Effector CD4-positive, alpha-beta T cell (primary cell): ENCODE measurements around the gene IKBKG.
"Not testable (repeated sequence)": the region's sequence is repeated elsewhere in the genome, so short reads cannot be mapped to it uniquely, and the experiment has no call there.

ENCODE experiments used
- DNase-seq: peaks from one replicate; pipeline ENCODE4 v3.0.0-alpha.2; 2020

The IKBKG gene

GRCh38 chrX:154560326-154560725 is 12.9 kb downstream of the IKBKG start:
- DNase-seq, result not testable (repeated sequence)

GRCh38 chrX:154562295-154562694 is 14.9 kb downstream of the IKBKG start:
- DNase-seq, result not testable (repeated sequence)

- DNase-seq, result not testable (repeated sequence)
These were observed 22.9 kb downstream of the IKBKG start for GRCh38 chrX:154570361-154570760.

DNA sequence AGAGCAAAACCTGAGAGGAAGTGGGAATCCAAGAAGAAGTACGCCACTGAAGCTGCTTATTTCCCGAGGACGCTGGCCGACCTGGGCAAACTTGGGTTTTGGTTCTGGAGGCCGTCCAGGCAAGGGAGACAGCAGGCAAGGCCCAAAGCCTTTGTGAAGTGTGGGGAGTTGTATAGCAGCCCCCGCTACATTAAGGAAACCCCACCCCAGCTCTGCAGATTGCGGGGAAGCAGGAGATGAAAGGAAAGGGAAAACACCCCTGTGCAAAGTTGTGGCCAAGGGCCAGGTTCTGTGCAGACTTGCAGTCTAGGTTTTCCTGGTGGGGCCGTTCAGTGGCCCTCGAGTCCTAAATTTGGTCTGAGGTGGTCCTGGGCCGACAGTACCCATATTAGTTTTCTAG is 25.6 kb downstream of the IKBKG start:
- DNase-seq, result not testable (repeated sequence)

DNA sequence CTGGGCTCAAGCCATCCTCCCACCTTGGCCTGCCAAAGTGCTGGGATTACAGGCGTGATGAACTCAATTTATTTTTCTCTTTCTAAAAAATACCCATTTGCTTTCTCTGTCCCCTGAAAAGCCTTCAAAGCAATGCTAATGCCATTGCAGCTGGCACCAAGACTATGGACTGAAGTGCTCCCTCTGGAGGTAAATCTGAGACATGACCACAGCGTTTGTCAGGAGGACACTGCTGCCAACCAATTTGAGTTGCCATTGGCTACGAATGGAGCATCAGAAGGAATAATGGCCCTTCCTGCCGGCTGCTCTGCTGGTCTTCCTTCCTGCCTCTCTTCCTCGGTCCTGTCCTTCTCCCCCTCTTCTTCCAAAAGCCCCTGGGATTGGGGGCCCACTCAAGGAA is 27.7 kb downstream of the IKBKG start:
- DNase-seq, result not testable (repeated sequence)

DNA sequence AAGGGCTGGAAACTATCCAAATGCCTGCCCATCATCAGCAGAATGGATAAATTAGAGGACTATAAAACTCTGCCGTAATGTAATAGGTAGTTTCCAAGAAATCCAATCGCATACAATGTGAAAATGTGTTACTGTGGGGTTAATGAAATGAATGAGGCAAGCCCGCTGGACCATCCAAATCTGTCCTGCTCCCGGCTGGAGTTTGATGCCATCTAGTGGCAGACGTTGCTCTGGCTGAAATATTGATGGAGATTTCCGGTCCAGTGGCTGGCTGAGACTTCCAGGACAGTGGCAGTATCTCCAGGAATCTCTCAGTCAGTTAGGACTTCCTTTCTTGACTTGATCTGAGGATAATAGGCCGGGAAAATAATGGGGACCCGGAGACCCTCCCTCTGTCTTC is 35.6 kb downstream of the IKBKG start:
- DNase-seq, result not testable (repeated sequence)

DNA sequence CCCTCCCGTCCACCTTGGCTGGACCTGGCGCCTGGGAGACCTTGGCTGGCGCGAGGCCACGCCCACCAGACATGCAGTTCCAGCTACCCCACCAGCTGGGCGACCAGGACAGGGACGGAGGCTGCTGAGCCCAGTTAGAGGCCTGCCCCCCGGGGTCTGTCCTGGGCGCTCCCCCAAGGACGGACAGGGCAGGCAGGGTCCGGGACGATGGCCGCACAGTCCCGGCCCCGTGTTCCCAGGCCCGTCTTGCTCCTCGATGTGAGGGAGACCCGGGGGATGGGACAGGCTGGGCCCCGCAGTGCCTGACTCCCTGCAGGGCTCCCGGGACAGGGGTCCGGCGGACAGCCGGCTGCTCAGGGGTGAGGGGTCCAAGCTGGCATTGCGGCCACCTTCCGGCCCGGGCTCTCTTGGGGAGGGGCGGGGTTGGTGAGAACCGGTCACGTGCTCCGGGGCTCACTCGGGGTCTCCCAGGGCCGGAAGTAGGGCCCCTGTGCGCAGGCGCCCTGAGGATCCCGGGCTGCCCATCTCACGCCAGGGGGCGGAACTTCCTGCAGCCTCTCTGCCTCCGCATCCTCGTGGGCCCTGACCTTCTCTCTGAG is 37.3 kb downstream of the IKBKG start, which contains the start of gene CTAG1A:
TSS of gene CTAG1A (plus strand) at position 549 of the 599 bp plus-strand sequence. CDS start 74 bp downstream, outside the sequence.
- not testable (repeated sequence) for DNase-seq

- DNase-seq, result not testable (repeated sequence)
These were observed 43.0 kb downstream of the IKBKG start for GRCh38 chrX:154590415-154590814.

GRCh38 chrX:154592505-154592904 is 45.1 kb downstream of the IKBKG start:
- no peak for DNase-seq

DNA sequence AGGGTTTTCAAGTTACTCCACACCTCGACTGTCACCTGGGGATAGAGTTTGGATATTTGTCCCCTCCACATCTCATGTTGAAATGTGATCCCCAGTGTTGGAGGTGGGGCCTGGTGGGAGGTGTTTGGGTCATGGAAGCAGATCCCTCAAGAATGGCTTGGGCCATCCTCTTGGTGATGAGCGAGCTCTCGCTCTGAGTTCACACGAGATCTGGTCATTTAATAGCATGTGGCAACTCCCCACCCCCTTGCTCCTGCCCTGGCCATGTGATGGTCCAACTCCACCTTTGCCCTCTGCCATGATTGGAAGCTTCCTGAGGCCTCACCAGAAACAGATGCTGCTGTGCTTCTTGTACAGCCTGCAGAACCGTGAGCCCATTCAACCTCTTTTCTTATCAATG is 45.8 kb downstream of the IKBKG start:
- no peak for DNase-seq

- no peak for DNase-seq
These were observed 47.1 kb downstream of the IKBKG start for GRCh38 chrX:154594491-154594890.

GRCh38 chrX:154595559-154596249 is 48.3 kb downstream of the IKBKG start:
- no peak for DNase-seq

- DNase-seq, result no peak
These were observed 49.0 kb downstream of the IKBKG start for GRCh38 chrX:154596290-154596929.

GRCh38 chrX:154597221-154597620 is 49.8 kb downstream of the IKBKG start:
- no peak for DNase-seq

- DNase-seq, result no peak
These were observed 51.2 kb downstream of the IKBKG start for GRCh38 chrX:154598656-154599055.

DNA sequence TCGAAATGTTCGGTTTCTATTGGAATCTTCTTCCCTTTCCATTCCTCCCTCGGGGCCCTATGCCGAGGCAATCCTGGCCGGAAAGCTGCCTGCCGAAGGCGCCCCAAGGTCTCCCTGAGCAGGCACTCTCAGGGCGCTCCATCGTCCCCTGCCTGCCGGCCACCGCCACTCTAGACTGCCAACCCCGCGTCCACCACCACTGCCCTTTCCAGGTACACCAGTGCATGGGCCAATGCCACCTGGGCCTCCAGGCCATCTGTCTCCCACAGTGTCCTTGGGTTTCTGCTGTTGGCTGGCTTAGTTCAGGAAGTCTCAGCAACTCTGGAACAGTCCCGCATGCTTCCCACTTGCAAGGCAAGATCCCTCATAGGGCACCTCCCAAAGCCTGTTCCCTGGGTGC is 52.1 kb downstream of the IKBKG start:
- DNase-seq, result no peak

DNA sequence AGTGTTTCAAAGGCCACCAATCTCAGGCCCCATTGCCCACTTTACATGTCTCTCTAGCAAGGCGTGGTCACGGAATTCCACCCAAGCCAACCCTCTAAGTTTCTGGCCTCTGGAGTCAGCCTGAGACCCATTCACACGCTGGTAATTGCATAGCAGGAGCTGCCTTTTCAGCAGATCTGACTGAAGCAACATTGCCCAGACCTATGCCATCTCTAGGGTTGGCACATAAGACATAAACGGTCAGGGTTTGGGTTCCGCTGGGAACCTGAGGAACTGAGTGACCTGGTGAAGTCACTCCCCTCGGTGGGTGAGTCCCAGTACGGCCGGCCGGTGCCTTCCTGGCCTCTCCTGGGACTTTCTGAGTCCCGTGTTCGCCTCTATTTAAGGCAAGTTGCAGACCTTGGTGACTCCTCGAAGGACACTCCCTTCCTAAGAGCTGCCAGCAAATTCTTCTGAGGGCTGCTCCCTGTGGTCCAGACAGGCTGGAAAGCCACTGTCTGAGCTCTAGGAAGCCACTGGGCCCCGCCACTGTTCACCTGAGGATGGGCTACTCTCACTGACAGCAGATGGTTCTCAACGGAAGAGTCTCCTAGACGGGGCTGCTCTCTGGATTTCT is 53.4 kb downstream of the IKBKG start:
- no peak for DNase-seq

GRCh38 chrX:154602226-154602625 is 54.8 kb downstream of the IKBKG start:
- DNase-seq, result no peak

- DNase-seq, result no peak
These were observed 55.5 kb downstream of the IKBKG start for GRCh38 chrX:154602766-154603437.

DNA sequence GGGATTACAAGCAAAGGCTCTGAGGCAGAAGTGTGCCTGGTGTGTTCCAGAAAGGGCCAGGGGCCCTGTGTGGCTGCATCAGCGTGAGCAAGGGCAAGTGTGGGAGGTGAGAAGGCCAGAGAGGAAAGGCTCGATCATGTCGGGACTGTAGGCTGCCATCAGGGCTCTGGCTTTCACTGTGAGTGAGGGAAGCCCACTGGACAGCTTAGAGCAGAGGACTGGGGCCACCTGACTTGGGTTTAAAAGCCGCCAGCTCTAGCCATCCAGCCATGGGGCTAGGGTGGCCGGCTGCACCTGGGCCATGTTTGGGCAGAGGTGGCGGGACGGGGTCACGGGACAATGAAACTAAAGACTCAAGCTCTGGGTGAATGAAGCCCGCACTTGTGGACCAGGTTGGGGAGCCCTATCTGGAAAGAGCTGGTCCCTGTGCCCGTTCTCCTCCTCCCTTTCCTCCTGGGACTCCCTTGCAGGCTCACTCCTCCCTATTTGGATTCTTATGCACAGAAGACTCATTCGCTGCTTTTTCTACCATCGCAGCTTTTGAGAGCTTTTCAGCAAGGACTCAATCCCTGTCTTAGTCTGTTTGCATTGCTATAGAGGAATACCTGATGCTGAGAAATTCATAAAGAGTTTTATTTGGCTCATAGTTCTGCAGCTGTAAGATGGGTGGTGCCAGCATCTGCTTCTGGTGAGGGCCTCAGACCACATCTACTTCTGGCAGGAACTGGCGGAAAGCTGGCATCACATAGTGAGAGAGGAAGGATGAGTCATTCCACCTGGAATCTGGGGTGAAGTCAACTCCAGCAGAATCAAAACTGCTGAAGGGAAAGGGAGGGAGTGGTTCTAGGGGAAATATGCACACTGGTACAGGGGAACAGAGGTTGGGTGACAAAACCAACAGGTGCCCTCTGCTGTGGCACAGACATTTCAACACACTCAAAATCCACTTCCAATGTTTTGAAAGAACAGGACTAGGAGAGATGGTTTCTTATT is 56.3 kb downstream of the IKBKG start:
- no peak for DNase-seq

GRCh38 chrX:154605566-154605965 is 58.1 kb downstream of the IKBKG start:
- no peak for DNase-seq

DNA sequence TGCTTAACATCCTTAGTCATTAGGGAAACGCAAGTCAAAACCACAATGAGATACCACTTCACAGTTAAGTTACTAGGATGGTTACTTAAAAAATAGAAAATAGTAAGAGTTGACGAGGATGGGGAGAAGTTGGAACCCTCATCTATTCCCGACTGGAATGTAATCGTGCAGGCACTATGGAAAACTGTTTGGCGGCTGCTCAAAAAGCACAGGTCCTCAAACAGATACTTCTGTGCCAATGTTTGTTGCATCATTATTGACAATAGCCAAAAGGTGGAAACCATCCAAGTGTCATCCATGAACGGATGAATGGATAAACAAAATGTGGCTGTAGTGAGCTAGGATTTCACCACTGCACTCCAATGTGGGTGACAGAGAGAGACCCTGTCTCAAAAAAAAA is 60.0 kb downstream of the IKBKG start:
- no peak for DNase-seq
